GM12891 (cell line): ENCODE data around the gene COQ10A.

Experiments used
- POLR2A ChIP-seq: IDR thresholded peaks from 2 replicates; pipeline ENCODE4 v1.6.1; 2011; ENCODE audit warnings: low read depth, low read length, control low read depth
- POLR2AphosphoS5 ChIP-seq: IDR thresholded peaks from 2 replicates; pipeline ENCODE4 v1.6.1; 2011; ENCODE audit warnings: low read depth, low read length, control low read depth

DNA sequence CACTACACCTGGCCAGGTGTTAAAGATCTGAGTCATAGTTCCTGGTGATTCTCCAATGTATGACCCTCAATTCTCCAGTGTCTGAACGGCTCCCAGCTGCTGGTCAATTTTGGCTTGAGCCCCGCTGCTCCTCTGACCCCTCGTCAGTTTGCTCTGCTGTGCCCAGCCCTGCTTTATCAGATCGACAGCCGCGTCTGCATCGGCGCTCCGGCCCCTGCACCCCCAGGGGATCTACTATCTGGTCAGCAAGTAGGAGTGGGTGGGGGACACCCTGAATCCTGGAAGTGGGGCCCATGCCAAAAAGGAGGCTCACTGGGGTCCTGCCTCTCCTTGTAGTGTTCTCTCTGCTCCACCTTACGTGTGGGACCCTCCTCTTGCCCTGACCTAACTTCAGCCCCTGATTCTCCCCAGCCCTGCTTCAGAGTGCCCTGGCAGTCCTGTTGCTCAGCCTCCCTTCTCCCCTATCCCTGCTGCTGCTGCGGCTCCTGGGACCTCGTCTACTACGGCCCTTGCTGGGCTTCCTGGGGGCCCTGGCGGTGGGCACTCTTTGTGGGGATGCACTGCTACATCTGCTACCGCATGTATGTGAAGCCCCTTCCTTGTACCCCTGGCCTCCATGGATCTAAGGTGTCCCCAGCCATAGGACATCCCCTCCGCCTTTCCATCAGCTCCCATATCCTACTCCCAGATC lies 31.9 kb upstream of the COQ10A start:
- no peak for TF ChIP-seq POLR2AphosphoS5
- no peak for TF ChIP-seq POLR2A
